Testis (tissue), 2 donors: ENCODE data around the gene MAGI2.

ENCODE experiments used
- POLR2A ChIP-seq: fragments of 450-650 bp; IDR thresholded peaks from one replicate; pipeline ENCODE4 v1.6.1; 2017; ENCODE audit warnings: antibody characterized with exemption, mild to moderate bottlenecking, moderate library complexity
- TF ChIP-seq, protein P1 (sequence below), 3 experiments: fragments of 450-650 bp in 2 of 3; fragments of 200-600 bp in 1 of 3; sonication (generic) in 1 of 3; IDR thresholded peaks; one replicate each; pipeline ENCODE4 v1.5.1; 2016 to 2019; ENCODE audit warnings: antibody characterized with exemption in 3 of 3, mild to moderate bottlenecking in 2 of 3, moderate library complexity in 1 of 3

DNA sequence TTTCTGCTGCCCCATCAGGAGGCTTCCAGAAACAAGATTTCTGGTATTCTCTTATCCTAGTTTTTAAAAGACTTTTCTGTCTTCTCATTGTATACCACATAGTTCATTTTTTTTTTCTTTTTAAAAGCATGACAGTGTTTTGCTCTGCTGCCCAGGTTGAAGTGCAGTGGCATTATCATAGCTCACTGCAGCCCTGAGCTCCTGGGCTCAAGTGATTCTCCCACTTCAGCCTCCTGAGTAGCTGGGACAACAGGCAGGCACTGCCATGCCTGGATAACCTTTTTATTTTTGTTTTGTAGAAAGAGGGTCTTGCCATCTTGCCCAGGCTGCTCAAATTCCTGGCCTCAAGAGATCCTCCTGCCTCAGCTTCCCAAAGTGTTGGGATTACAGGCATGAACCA, 757.6 kb downstream of the MAGI2 start:
- TF ChIP-seq, protein P1, sequence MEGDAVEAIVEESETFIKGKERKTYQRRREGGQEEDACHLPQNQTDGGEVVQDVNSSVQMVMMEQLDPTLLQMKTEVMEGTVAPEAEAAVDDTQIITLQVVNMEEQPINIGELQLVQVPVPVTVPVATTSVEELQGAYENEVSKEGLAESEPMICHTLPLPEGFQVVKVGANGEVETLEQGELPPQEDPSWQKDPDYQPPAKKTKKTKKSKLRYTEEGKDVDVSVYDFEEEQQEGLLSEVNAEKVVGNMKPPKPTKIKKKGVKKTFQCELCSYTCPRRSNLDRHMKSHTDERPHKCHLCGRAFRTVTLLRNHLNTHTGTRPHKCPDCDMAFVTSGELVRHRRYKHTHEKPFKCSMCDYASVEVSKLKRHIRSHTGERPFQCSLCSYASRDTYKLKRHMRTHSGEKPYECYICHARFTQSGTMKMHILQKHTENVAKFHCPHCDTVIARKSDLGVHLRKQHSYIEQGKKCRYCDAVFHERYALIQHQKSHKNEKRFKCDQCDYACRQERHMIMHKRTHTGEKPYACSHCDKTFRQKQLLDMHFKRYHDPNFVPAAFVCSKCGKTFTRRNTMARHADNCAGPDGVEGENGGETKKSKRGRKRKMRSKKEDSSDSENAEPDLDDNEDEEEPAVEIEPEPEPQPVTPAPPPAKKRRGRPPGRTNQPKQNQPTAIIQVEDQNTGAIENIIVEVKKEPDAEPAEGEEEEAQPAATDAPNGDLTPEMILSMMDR (IDR thresholded peaks at IDR 0.05) = no peak
- no peak for TF ChIP-seq POLR2A
